Naive thymus-derived CD4-positive, alpha-beta T cell (primary cell): ENCODE data around the gene INSIG1. TPM values are rescaled to one million over a fixed set of nuclear protein-coding genes. Genes with fewer than 3 reads are reported as not detected.
A peak's percentile ranks its signal among the peaks of the same experiment; 100 is the strongest.

Source experiments
- ATAC-seq: fragments of 150-1000 bp; cut with Tn5 transposase; 2 replicates; pipeline ENCODE4 v1.10.0; 2021; ENCODE audit warnings: mild to moderate bottlenecking, moderate library complexity
- CTCF ChIA-PET: fragments of 350-600 bp; sonication (Branson Sonifier 250); formaldehyde crosslinking; loops from one replicate; lab custom pipeline; 2021; ENCODE audit warnings: antibody characterized with exemption; lab: Charles Lee
- POLR2A ChIA-PET: fragments of 350-600 bp; sonication (Branson Sonifier 250); formaldehyde crosslinking; loops from one replicate; lab custom pipeline; 2021; ENCODE audit warnings: antibody characterized with exemption, inconsistent platforms; lab: Charles Lee
- DNase-seq, 9 donors: peaks; one replicate each; pipeline versions ENCODE4 v3.0.0 to v3.0.0-alpha.2; 2020 to 2022; ENCODE audit warnings: mixed read lengths in 1 of 9
- H3K27ac ChIP-seq: one replicate; pipeline ENCODE4 v1.7.0; 2013; ENCODE audit warnings: mild to moderate bottlenecking, low read depth, low read length, moderate library complexity
- H3K27me3 ChIP-seq, 2 donors: one replicate each; pipeline ENCODE4 v1.7.0; 2013; ENCODE audit warnings: low read length in 2 of 2, mild to moderate bottlenecking in 2 of 2, moderate library complexity in 2 of 2; ENCODE audit not compliant: control insufficient read depth in 2 of 2, insufficient read depth in 2 of 2
- H3K36me3 ChIP-seq, 3 experiments: 1 replicate in 2 of 3; 2 replicates in 1 of 3; pipeline ENCODE4 v1.7.0; 2013; ENCODE audit warnings: low read length in 3 of 3, mild to moderate bottlenecking in 3 of 3, moderate library complexity in 1 of 3; ENCODE audit not compliant: insufficient read depth in 3 of 3, control insufficient read depth in 2 of 3
- H3K4me1 ChIP-seq, 2 donors: one replicate each; pipeline ENCODE4 v1.7.0; 2013; ENCODE audit warnings: low read length in 2 of 2, mild to moderate bottlenecking in 2 of 2, moderate library complexity in 1 of 2; ENCODE audit not compliant: control insufficient read depth in 2 of 2, insufficient read depth in 2 of 2
- H3K4me3 ChIP-seq: 2 replicates; pipeline ENCODE4 v1.7.0; 2013; ENCODE audit warnings: mild to moderate bottlenecking, low read length
- H3K9me3 ChIP-seq, 3 experiments: 1 replicate in 2 of 3; 2 replicates in 1 of 3; pipeline ENCODE4 v1.7.0; 2013; ENCODE audit warnings: low read length in 3 of 3; ENCODE audit not compliant: control insufficient read depth in 2 of 3
- H3K27ac Mint-ChIP-seq, 9 donors: one replicate each; pipeline ENCODE4 v1.8.0; 2020 to 2022; ENCODE audit warnings: mixed read lengths in 9 of 9, mild to moderate bottlenecking in 8 of 9, moderate library complexity in 5 of 9, inconsistent platforms in 2 of 9
- H3K27me3 Mint-ChIP-seq, 5 donors: one replicate each; pipeline ENCODE4 v1.8.0; 2021 to 2022; ENCODE audit warnings: mixed read lengths in 5 of 5, mild to moderate bottlenecking in 1 of 5
- H3K36me3 Mint-ChIP-seq, 5 donors: one replicate each; pipeline ENCODE4 v1.8.0; 2020 to 2022; ENCODE audit warnings: mixed read lengths in 5 of 5, mild to moderate bottlenecking in 3 of 5, inconsistent platforms in 1 of 5
- H3K4me1 Mint-ChIP-seq, 7 donors: one replicate each; pipeline ENCODE4 v1.8.0; 2020 to 2022; ENCODE audit warnings: mixed read lengths in 7 of 7, mild to moderate bottlenecking in 3 of 7, inconsistent platforms in 1 of 7
- H3K4me3 Mint-ChIP-seq, 10 donors: one replicate each; pipeline ENCODE4 v1.8.0; 2020 to 2022; ENCODE audit warnings: mild to moderate bottlenecking in 10 of 10, mixed read lengths in 10 of 10, moderate library complexity in 6 of 10, inconsistent platforms in 2 of 10
- H3K9me3 Mint-ChIP-seq, 11 donors: one replicate each; pipeline ENCODE4 v1.8.0; 2020 to 2022; ENCODE audit warnings: mixed read lengths in 11 of 11, mild to moderate bottlenecking in 4 of 11, inconsistent platforms in 1 of 11, moderate library complexity in 1 of 11
- intact Hi-C, 2 donors: fragments of 100-400 bp; cut with micrococcal nuclease; formaldehyde crosslinking; loops; one replicate each; pipeline ENCODE4 v1.15.1; 2023
- polyA plus RNA-seq, 2 donors: library from polyadenylated mRNA; unstranded; fragments of 300-500 nt; fragmentation: Illumina TruSeq; gene quantifications; one replicate each; pipeline ENCODE4 v1.2.3, GENCODE V29; 2021
- total RNA-seq, 6 experiments: library from RNA in 5 of 6; stranded (reverse) in 5 of 6; gene quantifications; 1 replicate in 5 of 6; 2 replicates in 1 of 6; pipeline ENCODE4 v1.2.3 and lab custom pipeline; 2021 to 2026

The INSIG1 gene
- total and polyA plus RNA-seq, 7 experiments from 2014 or later: 22.2 to 70.0 (median 46.3) TPM

GRCh38 chr7:155259866-155260497 is 37.7 kb upstream of the INSIG1 start:
- ChIA-PET CTCF (interaction anchor here (1.1 kb wide), 1 partner anchor 85 kb away, joined by 4 read pairs; no protein-coding TSS in a partner anchor), POLR2A (no interaction called here)
- Mint-ChIP-seq H3K4me3 (no peak overlapping the region), H3K27me3 (peaks cover 0 to 3% (median 0%) of the 10 kb centered on the region in 5 donors), H3K36me3 (no peaks in the 10 kb centered on the region), H3K4me1 (peaks cover 0 to 7% (median 0%) of the 10 kb centered on the region in 7 donors), H3K9me3 (no peaks in the 10 kb centered on the region), H3K27ac (peak overlapping the region in 1 of 9 donors; percentile 33)
- Histone ChIP-seq H3K4me1 (no peaks in the 10 kb centered on the region), H3K36me3 (no peaks in the 10 kb centered on the region), H3K27ac (no peak overlapping the region), H3K27me3 (no peaks in the 10 kb centered on the region), H3K4me3 (no peak overlapping the region), H3K9me3 (no peaks in the 10 kb centered on the region)
- no peak for DNase-seq
- ATAC-seq: no peak
- intact Hi-C loops: loop anchor here in 1 of 2 donors (1.0 to 5.0 kb wide), 2 partner anchors 37 to 85 kb away; partner anchors contain the start of gene INSIG1

- no peaks in the 10 kb centered on the region for H3K36me3 Mint-ChIP-seq
- H3K4me3 ChIP-seq: no peak overlapping the region
- DNase-seq (no peak), ATAC-seq (no peak)
- CTCF ChIA-PET: interaction anchor here (1.1 kb wide), 1 partner anchor 85 kb away, joined by 4 read pairs; no protein-coding TSS in a partner anchor
- no peaks in the 10 kb centered on the region for H3K9me3 Mint-ChIP-seq
- peaks cover 0 to 3% (median 0%) of the 10 kb centered on the region in 7 donors for H3K4me1 Mint-ChIP-seq
- no peaks in the 10 kb centered on the region for H3K27me3 ChIP-seq
- H3K36me3 ChIP-seq: no peaks in the 10 kb centered on the region
- intact Hi-C loops: loop anchor here in 1 of 2 donors (5.0 kb wide), 1 partner anchor 37 kb away; the partner anchor contains the start of gene INSIG1
- H3K4me3 Mint-ChIP-seq: no peak overlapping the region
- no peak overlapping the region for H3K27ac ChIP-seq
- H3K9me3 ChIP-seq: no peaks in the 10 kb centered on the region
- H3K27ac Mint-ChIP-seq: peak overlapping the region in 1 of 9 donors; percentile 33
- peaks cover 0 to 3% (median 0%) of the 10 kb centered on the region in 5 donors for H3K27me3 Mint-ChIP-seq
- H3K4me1 ChIP-seq: no peaks in the 10 kb centered on the region
- POLR2A ChIA-PET: no interaction called here
These were observed 37.2 kb upstream of the INSIG1 start for GRCh38 chr7:155260498-155260872.

- Histone ChIP-seq H3K9me3 (no peaks in the 10 kb centered on the region), H3K4me3 (no peak overlapping the region), H3K36me3 (no peaks in the 10 kb centered on the region), H3K4me1 (no peaks in the 10 kb centered on the region), H3K27ac (no peak overlapping the region), H3K27me3 (no peaks in the 10 kb centered on the region)
- no peak for DNase-seq
- H3K27ac Mint-ChIP-seq: no peak overlapping the region
- H3K27me3 Mint-ChIP-seq: peaks cover 0 to 3% (median 0%) of the 10 kb centered on the region in 5 donors
- no peak for ATAC-seq
- intact Hi-C loops: loop anchor here in 1 of 2 donors (5.0 kb wide), 1 partner anchor 36 kb away; the partner anchor contains the start of gene INSIG1
- H3K9me3 Mint-ChIP-seq: no peaks in the 10 kb centered on the region
- CTCF ChIA-PET: interaction anchor here (0.5 kb wide), 1 partner anchor 18 kb away, joined by 3 read pairs; no protein-coding TSS in a partner anchor
- no peak overlapping the region for H3K4me3 Mint-ChIP-seq
- no peaks in the 10 kb centered on the region for H3K36me3 Mint-ChIP-seq
- POLR2A ChIA-PET: interaction anchor here (1.3 kb wide), 1 partner anchor 35 kb away, joined by 3 read pairs; no protein-coding TSS in a partner anchor
- H3K4me1 Mint-ChIP-seq: peaks cover 0 to 3% (median 0%) of the 10 kb centered on the region in 7 donors
These were observed 36.4 kb upstream of the INSIG1 start for GRCh38 chr7:155261031-155261985.

DNA sequence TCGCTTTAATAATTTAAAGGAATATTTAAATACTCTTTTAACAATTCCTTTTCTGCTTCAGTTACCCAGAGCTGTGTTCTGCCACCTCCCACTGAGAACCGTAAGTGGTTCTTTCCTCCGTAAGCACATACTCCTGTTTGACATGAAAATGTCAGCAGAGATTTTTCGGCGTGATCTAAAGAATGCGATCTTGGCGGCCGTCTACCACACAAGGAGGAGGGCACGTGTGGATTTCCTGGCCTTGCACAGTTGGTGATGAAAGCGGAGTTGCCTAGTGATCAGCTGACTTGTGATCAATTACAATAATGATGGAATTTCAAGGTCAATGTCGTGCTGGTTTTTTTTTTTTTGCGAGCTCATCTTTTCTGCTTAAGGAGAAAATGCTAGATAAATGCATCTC is 35.6 kb upstream of the INSIG1 start:
- CTCF ChIA-PET: interaction anchor here (0.5 kb wide), 1 partner anchor 19 kb away, joined by 3 read pairs; no protein-coding TSS in a partner anchor

GRCh38 chr7:155263051-155263450 is 34.6 kb upstream of the INSIG1 start:
- no peaks in the 10 kb centered on the region for H3K36me3 Mint-ChIP-seq
- peak; percentile 14 for ATAC-seq
- no peaks in the 10 kb centered on the region for H3K27me3 ChIP-seq
- H3K4me3 ChIP-seq: no peak overlapping the region
- H3K27ac Mint-ChIP-seq: no peak overlapping the region
- POLR2A ChIA-PET: interaction anchor here (0.5 kb wide), 1 partner anchor 22 kb away, joined by 3 read pairs; no protein-coding TSS in a partner anchor
- peaks cover 0 to 2% (median 0%) of the 10 kb centered on the region in 7 donors for H3K4me1 Mint-ChIP-seq
- no peaks in the 10 kb centered on the region for H3K9me3 Mint-ChIP-seq
- no peak overlapping the region for H3K27ac ChIP-seq
- H3K4me3 Mint-ChIP-seq: no peak overlapping the region
- H3K27me3 Mint-ChIP-seq: peaks cover 0 to 3% (median 0%) of the 10 kb centered on the region in 5 donors
- CTCF ChIA-PET: no interaction called here
- intact Hi-C loops: loop anchor here in 1 of 2 donors (5.0 kb wide), 1 partner anchor 34 kb away; the partner anchor contains the start of gene INSIG1
- DNase-seq: no peak
- no peaks in the 10 kb centered on the region for H3K9me3 ChIP-seq
- H3K36me3 ChIP-seq: no peaks in the 10 kb centered on the region
- H3K4me1 ChIP-seq: no peaks in the 10 kb centered on the region

More for the DNA sequence above, 35.6 kb upstream of the INSIG1 start:
- Histone ChIP-seq H3K4me1 (no peaks in the 10 kb centered on the region), H3K36me3 (no peaks in the 10 kb centered on the region), H3K4me3 (no peak overlapping the region), H3K27ac (no peak overlapping the region), H3K27me3 (no peaks in the 10 kb centered on the region), H3K9me3 (no peaks in the 10 kb centered on the region)
- Mint-ChIP-seq H3K27me3 (peaks cover 0 to 3% (median 0%) of the 10 kb centered on the region in 5 donors), H3K4me1 (peaks cover 0 to 3% (median 0%) of the 10 kb centered on the region in 7 donors), H3K4me3 (no peak overlapping the region), H3K27ac (peak overlapping the region in 1 of 9 donors; percentile 41), H3K36me3 (no peaks in the 10 kb centered on the region), H3K9me3 (no peaks in the 10 kb centered on the region)
- DNase-seq (no peak), ATAC-seq (no peak)
- intact Hi-C loops: loop anchor here in 1 of 2 donors (5.0 kb wide), 1 partner anchor 35 kb away; the partner anchor contains the start of gene INSIG1
- POLR2A ChIA-PET: interaction anchor here (1.3 kb wide), 1 partner anchor 35 kb away, joined by 3 read pairs; no protein-coding TSS in a partner anchor

DNA sequence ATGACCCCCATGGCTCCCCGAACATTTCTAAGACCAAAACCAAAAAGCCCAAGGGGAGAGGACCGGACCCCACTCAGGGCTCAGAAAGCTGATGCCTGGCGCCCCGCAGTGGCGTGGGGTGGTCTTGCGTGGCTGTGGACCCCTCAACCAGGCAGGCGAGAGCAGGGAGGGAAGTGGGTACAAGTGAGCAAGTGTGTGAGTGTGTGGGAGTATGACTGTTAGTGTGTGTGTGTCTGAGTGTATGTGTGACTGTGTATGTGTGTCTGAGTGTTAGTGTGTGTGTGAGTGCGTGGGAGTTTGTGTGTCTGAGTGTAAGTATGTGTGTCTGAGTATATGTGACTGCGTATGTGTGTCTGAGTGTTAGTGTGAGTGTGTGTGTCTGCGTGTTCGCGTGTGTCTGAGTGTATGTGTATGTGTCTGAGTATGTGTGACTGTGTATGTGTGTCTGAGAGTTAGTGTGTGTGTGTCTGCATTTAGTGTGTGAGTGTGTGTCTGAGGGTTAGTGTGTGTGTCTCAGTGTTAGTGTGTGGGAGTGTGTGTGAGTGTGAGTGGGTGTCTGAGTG is 34.0 kb upstream of the INSIG1 start:
- Histone ChIP-seq H3K36me3 (no peaks in the 10 kb centered on the region), H3K4me1 (no peaks in the 10 kb centered on the region), H3K27ac (no peak overlapping the region), H3K9me3 (no peaks in the 10 kb centered on the region), H3K4me3 (no peak overlapping the region), H3K27me3 (no peaks in the 10 kb centered on the region)
- Mint-ChIP-seq H3K9me3 (no peaks in the 10 kb centered on the region), H3K36me3 (no peaks in the 10 kb centered on the region), H3K4me3 (no peak overlapping the region), H3K27ac (no peak overlapping the region), H3K4me1 (peaks cover 0 to 2% (median 0%) of the 10 kb centered on the region in 7 donors), H3K27me3 (peaks cover 0 to 3% (median 0%) of the 10 kb centered on the region in 5 donors)
- DNase-seq (no peak), ATAC-seq (no peak)
- intact Hi-C loops: loop anchor here in 1 of 2 donors (5.0 kb wide), 1 partner anchor 34 kb away; the partner anchor contains the start of gene INSIG1
- ChIA-PET POLR2A (no interaction called here), CTCF (no interaction called here)
